ENCODE data around the gene ICE1. TPM values are rescaled to one million over a fixed set of nuclear protein-coding genes. Genes with fewer than 3 reads are reported as not detected.
"Not testable (repeated sequence)": the region's sequence is repeated elsewhere in the genome, so short reads cannot be mapped to it uniquely, and the experiment has no call there.

ICE1 gene
- total and polyA plus RNA-seq, 2 of the 4 experiments (the other 2 are of a cell fraction): 9.0 to 18.5 TPM

DNA sequence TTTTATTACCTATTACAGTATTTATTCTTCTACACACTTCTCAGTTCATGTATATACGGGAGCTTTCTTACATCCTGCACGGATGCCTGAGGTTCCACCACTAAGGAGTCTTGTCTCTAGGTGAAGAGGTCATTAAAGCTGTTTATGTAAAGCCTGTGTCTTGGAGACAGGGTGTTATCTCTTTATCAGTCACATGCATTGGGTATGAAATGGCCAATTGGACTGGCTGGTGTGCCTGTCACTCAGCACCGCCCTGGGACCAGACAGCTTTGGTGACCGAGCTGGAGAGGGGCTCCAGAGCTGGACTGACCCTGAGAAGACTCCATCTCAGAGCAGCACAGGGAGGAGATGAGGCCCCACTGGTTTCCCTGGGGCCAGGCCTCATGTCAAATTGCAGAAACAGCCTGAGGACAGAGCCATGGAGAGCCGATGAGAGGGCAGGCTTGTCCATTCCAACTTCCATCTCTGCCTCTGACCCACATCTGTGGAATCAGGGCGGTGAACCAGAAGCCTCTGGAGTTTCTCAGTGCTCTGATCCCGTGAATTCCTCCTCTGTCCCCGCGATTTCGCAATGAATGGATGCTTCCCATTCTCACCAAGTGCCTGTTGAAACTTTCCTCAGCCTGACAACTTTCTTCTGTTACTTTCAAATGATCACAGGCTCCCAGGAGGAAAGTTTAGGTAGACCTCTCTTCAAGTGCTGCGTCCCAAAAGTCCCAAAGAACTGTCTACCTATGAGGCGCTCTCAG is 32.2 kb upstream of the ICE1 start:
- POLR2A ChIA-PET (ENCODE audit: unreplicated experiment); H2AFZ ChIP-seq (replicated peaks; ENCODE audit: low read length, poor library complexity); H3K36me3 ChIP-seq (ENCODE audit: control insufficient read depth, insufficient read depth, low read length); H3K14ac ChIP-seq (replicated peaks; ENCODE audit: low read depth, low read length); H4K8ac ChIP-seq (ENCODE audit: low read depth in 2 of 2, low read length in 2 of 2); in situ Hi-C loops (cut with MboI; ENCODE audit: low sequenced_read_pairs); H3K4ac ChIP-seq (ENCODE audit: low read depth, low read length); H4K91ac ChIP-seq (ENCODE audit: insufficient read depth, low read depth, low read length); H3K56ac ChIP-seq (ENCODE audit: extremely low read depth, insufficient read depth, low read length); CTCF ChIA-PET; H2BK5ac ChIP-seq (ENCODE audit: low read depth, low read length, poor library complexity, severe bottlenecking); H3K79me1 ChIP-seq (ENCODE audit: low read depth in 1 of 2, low read length in 2 of 2); H3K4me3 ChIP-seq (ENCODE audit: insufficient read depth, low read depth, low read length); BruUV-seq (replicated peaks); H2AK5ac ChIP-seq (ENCODE audit: low read depth, low read length); H2BK120ac ChIP-seq (ENCODE audit: low read depth, low read length); H3K9ac ChIP-seq (ENCODE audit: low read depth, low read length); dilution Hi-C loops (cut with HindIII; ENCODE audit: low sequenced_read_pairs, unreplicated experiment); H2BK15ac ChIP-seq (ENCODE audit: low read depth, low read length); H3K23ac ChIP-seq (ENCODE audit: low read depth, low read length); H3K27ac ChIP-seq (ENCODE audit: insufficient read depth, low read length); H3K9me3 ChIP-seq (ENCODE audit: control insufficient read depth, insufficient read depth, low read length); intact Hi-C loops (cut with micrococcal nuclease); H3K27me3 ChIP-seq (ENCODE audit: control insufficient read depth, insufficient read depth, low read length); H2AK9ac ChIP-seq (replicated peaks; ENCODE audit: low read depth, low read length, poor library complexity); H4K20me1 ChIP-seq (ENCODE audit: insufficient read depth, low read length); ATAC-seq (ENCODE audit: low read depth); H3K4me2 ChIP-seq (ENCODE audit: low read depth, low read length); H3K9me1 ChIP-seq (ENCODE audit: insufficient read depth, low read length); H3K18ac ChIP-seq (ENCODE audit: low read depth, low read length); H3K4me1 ChIP-seq (ENCODE audit: control insufficient read depth, insufficient read depth, low read length); H4K5ac ChIP-seq (ENCODE audit: low read depth, low read length); DNase-seq; H2BK20ac ChIP-seq (ENCODE audit: low read depth, low read length): not testable (repeated sequence)
- no CpG with 5 or more reads among the region's 12 CpGs for WGBS, 2 experiments (ENCODE audit: extremely low coverage in 2 of 2, insufficient read length in 1 of 2)

DNA sequence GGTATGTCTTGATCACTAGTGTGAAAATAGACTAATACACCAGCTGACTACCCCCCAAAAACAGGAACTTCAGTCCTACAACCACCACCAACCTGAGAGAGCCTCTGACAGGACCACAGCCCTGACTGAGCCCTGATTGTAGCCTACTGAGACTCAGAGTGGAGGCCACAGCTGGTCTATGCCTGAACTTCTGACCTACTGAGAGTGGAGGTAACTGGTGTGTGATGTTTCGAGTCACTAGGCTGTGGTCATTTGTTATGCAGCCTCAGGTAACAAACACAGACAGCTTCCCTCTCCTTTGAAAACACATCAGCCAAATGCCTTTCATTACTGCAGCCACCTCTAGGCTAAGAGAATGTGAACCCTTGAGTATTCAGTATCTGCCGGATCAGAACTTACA is 30.0 kb upstream of the ICE1 start:
- POLR2A ChIA-PET (ENCODE audit: unreplicated experiment); H3K4me3 ChIP-seq (ENCODE audit: insufficient read depth, low read depth, low read length); H2BK5ac ChIP-seq (ENCODE audit: low read depth, low read length, poor library complexity, severe bottlenecking); H3K27me3 ChIP-seq (ENCODE audit: control insufficient read depth, insufficient read depth, low read length); ATAC-seq (ENCODE audit: low read depth); CTCF ChIA-PET; H2AK9ac ChIP-seq (replicated peaks; ENCODE audit: low read depth, low read length, poor library complexity); H4K8ac ChIP-seq (ENCODE audit: low read depth in 2 of 2, low read length in 2 of 2); H3K4me2 ChIP-seq (ENCODE audit: low read depth, low read length); H2AFZ ChIP-seq (replicated peaks; ENCODE audit: low read length, poor library complexity); DNase-seq; H3K36me3 ChIP-seq (ENCODE audit: control insufficient read depth, insufficient read depth, low read length); H3K9me1 ChIP-seq (ENCODE audit: insufficient read depth, low read length); H3K9me3 ChIP-seq (ENCODE audit: control insufficient read depth, insufficient read depth, low read length); H4K5ac ChIP-seq (ENCODE audit: low read depth, low read length); H3K4ac ChIP-seq (ENCODE audit: low read depth, low read length); H2BK20ac ChIP-seq (ENCODE audit: low read depth, low read length); in situ Hi-C loops (cut with MboI; ENCODE audit: low sequenced_read_pairs); H3K23ac ChIP-seq (ENCODE audit: low read depth, low read length); H2BK120ac ChIP-seq (ENCODE audit: low read depth, low read length); dilution Hi-C loops (cut with HindIII; ENCODE audit: low sequenced_read_pairs, unreplicated experiment); BruUV-seq (replicated peaks); H3K9ac ChIP-seq (ENCODE audit: low read depth, low read length); intact Hi-C loops (cut with micrococcal nuclease); H2AK5ac ChIP-seq (ENCODE audit: low read depth, low read length); H4K91ac ChIP-seq (ENCODE audit: insufficient read depth, low read depth, low read length); H2BK15ac ChIP-seq (ENCODE audit: low read depth, low read length); H3K79me1 ChIP-seq (ENCODE audit: low read depth in 1 of 2, low read length in 2 of 2); H3K14ac ChIP-seq (replicated peaks; ENCODE audit: low read depth, low read length); H3K56ac ChIP-seq (ENCODE audit: extremely low read depth, insufficient read depth, low read length); H3K18ac ChIP-seq (ENCODE audit: low read depth, low read length); H4K20me1 ChIP-seq (ENCODE audit: insufficient read depth, low read length); H3K27ac ChIP-seq (ENCODE audit: insufficient read depth, low read length); H3K4me1 ChIP-seq (ENCODE audit: control insufficient read depth, insufficient read depth, low read length): not testable (repeated sequence)
- WGBS, 2 experiments (ENCODE audit: extremely low coverage in 2 of 2, insufficient read length in 1 of 2): 100% methylated on average over 1 of the region's 2 CpGs; no CpG with 5 or more reads in 1 of the 2 experiments
